Measurements from ENCODE around the gene LRFN4. TPM values are rescaled to one million over a fixed set of nuclear protein-coding genes. Genes with fewer than 3 reads are reported as not detected.

Gene LRFN4
- total RNA-seq, 4 donors from 2014 or later = 8.7 to 21.9 (median 13.1) TPM

DNA sequence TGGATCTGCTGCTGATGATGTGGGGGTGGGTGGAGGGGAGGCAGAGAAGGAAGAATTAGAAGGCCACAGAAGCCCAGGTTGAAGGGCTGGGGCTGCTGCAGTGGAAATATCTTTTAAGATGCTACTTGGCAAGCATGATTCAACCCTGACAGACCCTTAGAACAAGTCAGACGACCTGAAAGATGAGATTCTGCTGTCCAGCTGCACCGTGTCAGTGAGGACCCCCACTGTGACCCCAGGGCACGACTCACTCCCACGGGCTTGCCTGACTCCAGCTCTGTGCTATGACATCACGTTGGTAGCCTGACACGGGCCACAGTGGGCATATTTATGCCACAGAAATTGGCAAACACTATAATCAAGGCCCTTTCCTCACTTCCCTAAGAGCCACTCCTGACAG, 36.0 kb downstream of the LRFN4 start:
- intact Hi-C loops (cut with DNase I) = no loop called here
- no peaks in the 10 kb centered on the region for H3K36me3 ChIP-seq
- H3K4me1 ChIP-seq = peaks cover 0 to 4% (median 0%) of the 10 kb centered on the region in 4 donors

DNA sequence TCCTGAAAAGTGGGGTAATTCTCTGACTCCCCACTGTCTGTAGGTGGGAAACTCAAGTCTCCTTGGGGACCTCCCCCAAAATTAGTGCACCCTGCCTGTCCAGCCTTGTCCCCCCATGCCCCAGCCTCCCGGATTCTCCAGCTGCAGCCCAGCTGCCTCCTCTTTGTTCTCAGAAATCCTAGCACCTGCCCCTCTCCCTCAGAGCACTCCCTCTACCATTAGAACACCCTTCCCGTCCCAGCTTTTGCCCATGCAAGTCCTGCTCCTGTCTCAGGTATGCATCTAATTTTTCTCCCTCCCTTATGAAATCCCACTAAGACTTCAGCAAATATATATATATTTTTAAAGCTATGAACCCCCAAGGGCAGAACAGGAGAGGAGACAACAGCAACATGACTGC, 37.3 kb downstream of the LRFN4 start:
- no peak for TF ChIP-seq POLR2A (IDR thresholded peaks at IDR 0.05; ENCODE audit: low read depth)
- no peak for TF ChIP-seq POLR2AphosphoS5 (IDR thresholded peaks at IDR 0.05)
- TF ChIP-seq, protein P1, sequence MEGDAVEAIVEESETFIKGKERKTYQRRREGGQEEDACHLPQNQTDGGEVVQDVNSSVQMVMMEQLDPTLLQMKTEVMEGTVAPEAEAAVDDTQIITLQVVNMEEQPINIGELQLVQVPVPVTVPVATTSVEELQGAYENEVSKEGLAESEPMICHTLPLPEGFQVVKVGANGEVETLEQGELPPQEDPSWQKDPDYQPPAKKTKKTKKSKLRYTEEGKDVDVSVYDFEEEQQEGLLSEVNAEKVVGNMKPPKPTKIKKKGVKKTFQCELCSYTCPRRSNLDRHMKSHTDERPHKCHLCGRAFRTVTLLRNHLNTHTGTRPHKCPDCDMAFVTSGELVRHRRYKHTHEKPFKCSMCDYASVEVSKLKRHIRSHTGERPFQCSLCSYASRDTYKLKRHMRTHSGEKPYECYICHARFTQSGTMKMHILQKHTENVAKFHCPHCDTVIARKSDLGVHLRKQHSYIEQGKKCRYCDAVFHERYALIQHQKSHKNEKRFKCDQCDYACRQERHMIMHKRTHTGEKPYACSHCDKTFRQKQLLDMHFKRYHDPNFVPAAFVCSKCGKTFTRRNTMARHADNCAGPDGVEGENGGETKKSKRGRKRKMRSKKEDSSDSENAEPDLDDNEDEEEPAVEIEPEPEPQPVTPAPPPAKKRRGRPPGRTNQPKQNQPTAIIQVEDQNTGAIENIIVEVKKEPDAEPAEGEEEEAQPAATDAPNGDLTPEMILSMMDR (IDR thresholded peaks at IDR 0.05) = no peak
- TF ChIP-seq EP300 (IDR thresholded peaks at IDR 0.05) = no peak
- H3K4me3 ChIP-seq = no peak overlapping the region
- H3K27me3 ChIP-seq = no peaks in the 10 kb centered on the region
- peaks cover 0 to 4% (median 0%) of the 10 kb centered on the region in 4 donors for H3K4me1 ChIP-seq
- no peaks in the 10 kb centered on the region for H3K36me3 ChIP-seq
- H3K27ac ChIP-seq (replicated peaks in 1 of 4) = no peak overlapping the region
- H3K9me3 ChIP-seq = no peaks in the 10 kb centered on the region
- 83% methylated on average over 2 of the region's 2 CpGs for WGBS
- intact Hi-C loops (cut with DNase I) = no loop called here
- DNase-seq (ENCODE audit: extremely low spot score) = no peak

More for the DNA sequence above, 36.0 kb downstream of the LRFN4 start:
- H3K9me3 ChIP-seq = no peaks in the 10 kb centered on the region
- no peak overlapping the region for H3K27ac ChIP-seq (replicated peaks in 1 of 4)
- no peak for DNase-seq (ENCODE audit: extremely low spot score)
- no peaks in the 10 kb centered on the region for H3K27me3 ChIP-seq
- 55% methylated on average over 6 of the region's 6 CpGs for WGBS
- no peak for TF ChIP-seq EP300 (IDR thresholded peaks at IDR 0.05)
- no peak for TF ChIP-seq POLR2AphosphoS5 (IDR thresholded peaks at IDR 0.05)
- TF ChIP-seq, protein P1 (IDR thresholded peaks at IDR 0.05) = no peak
- no peak for TF ChIP-seq POLR2A (IDR thresholded peaks at IDR 0.05; ENCODE audit: low read depth)
- no peak overlapping the region for H3K4me3 ChIP-seq

DNA sequence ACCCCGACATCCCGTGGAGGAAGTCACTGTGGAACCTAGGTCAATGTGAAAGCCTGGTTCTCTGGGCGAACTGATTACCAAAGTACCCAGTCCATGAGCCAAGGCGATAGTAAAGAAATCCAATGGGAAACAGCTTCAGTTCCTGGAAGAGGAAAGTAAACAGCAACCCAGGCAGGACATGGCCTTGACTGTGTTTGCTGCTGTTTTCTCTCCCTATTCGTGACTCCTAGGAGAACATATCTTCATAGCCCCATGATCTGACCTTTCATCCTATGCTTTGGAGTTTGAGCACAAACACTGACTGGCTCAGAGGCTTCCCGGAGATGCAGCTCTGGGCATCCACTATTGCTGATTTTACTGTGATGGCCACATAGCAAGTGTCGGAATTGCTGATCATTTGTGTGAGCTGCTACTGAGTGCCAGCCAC, 45.1 kb downstream of the LRFN4 start:
- Histone ChIP-seq H3K4me1 (peaks cover 3 to 16% (median 8%) of the 10 kb centered on the region in 4 donors), H3K9me3 (no peaks in the 10 kb centered on the region), H3K36me3 (no peaks in the 10 kb centered on the region), H3K27ac (replicated peaks in 1 of 4) (no peak overlapping the region), H3K4me3 (no peak overlapping the region), H3K27me3 (no peaks in the 10 kb centered on the region)
- no peak for DNase-seq (ENCODE audit: extremely low spot score)
- intact Hi-C loops (cut with DNase I) = no loop called here
- WGBS = 90% methylated on average over 7 of the region's 7 CpGs
- TF ChIP-seq POLR2AphosphoS5 (IDR thresholded peaks at IDR 0.05) (no peak), EP300 (IDR thresholded peaks at IDR 0.05) (no peak), POLR2A (IDR thresholded peaks at IDR 0.05; ENCODE audit: low read depth) (no peak)
- TF ChIP-seq, protein P1 (IDR thresholded peaks at IDR 0.05) = no peak

DNA sequence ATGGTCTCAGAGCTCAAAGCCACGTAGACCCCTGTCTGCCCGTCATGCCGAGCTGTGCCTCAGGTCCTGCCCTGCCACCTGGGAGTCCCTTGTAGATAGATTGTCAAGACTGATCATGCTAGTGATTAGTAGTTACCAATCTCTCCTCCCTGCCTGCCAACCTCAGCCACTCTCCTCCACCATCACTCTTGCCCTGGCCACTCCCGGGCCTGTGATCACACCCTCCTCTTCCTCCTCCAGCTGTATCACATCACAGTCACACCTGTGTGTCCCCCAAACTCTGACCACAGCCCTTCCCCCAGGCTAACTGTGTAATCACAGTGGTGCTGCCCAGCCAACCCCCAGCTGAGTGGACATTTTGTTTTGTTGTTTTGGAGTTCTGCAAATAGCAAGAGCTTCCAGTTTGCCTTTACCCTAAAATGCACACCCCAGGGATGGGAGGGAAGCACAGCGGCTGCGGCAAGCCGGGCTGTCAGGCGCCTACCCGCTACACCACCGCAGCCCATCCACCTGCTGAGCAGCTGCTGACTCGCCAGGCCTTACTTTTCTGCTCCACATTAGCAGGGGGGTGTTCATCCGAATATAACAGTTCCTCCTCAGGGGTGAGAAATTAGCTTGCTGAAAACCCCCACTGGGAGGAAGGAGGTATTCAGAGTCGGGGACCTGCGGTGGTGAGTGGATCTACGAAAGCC, 45.8 kb downstream of the LRFN4 start:
- H3K4me3 ChIP-seq = no peak overlapping the region
- H3K9me3 ChIP-seq = no peaks in the 10 kb centered on the region
- H3K27ac ChIP-seq (replicated peaks in 1 of 4) = no peak overlapping the region
- no peak for DNase-seq (ENCODE audit: extremely low spot score)
- H3K36me3 ChIP-seq = no peaks in the 10 kb centered on the region
- H3K4me1 ChIP-seq = peaks cover 6 to 20% (median 13%) of the 10 kb centered on the region in 4 donors
- H3K27me3 ChIP-seq = no peaks in the 10 kb centered on the region
- 91% methylated on average over 15 of the region's 15 CpGs for WGBS
- TF ChIP-seq POLR2A (IDR thresholded peaks at IDR 0.05; ENCODE audit: low read depth) (no peak), POLR2AphosphoS5 (IDR thresholded peaks at IDR 0.05) (no peak), EP300 (IDR thresholded peaks at IDR 0.05) (no peak)
- TF ChIP-seq, protein P1 (IDR thresholded peaks at IDR 0.05) = no peak
- intact Hi-C loops (cut with DNase I) = no loop called here
